Omental fat pad (tissue), 4 donors: ENCODE results near the gene NUDT17. TPM values are rescaled to one million over a fixed set of nuclear protein-coding genes. Genes with fewer than 3 reads are reported as not detected.
A peak's percentile ranks its signal among the peaks of the same experiment; 100 is the strongest.

Source experiments
- ATAC-seq: fragments of 150-250 bp; one replicate; pipeline ENCODE4 v1.9.1; 2016; ENCODE audit warnings: mild to moderate bottlenecking, moderate library complexity; ENCODE audit not compliant: low FRiP score
- DNase-seq: peaks from one replicate; pipeline ENCODE4 v3.0.0-alpha.2; 2019; ENCODE audit warnings: low spot score
- total RNA-seq, 4 donors: library from RNA; depleted of rRNA; stranded (reverse); fragments of >200 nt; gene quantifications; one replicate each; pipeline ENCODE4 v1.1.0, GENCODE V29; 2016
- TF ChIP-seq, protein P1 (sequence below), 3 donors: fragments of 450-650 bp; IDR thresholded peaks; one replicate each; pipeline ENCODE4 v1.5.1; 2016 to 2017; ENCODE audit warnings: antibody characterized with exemption in 3 of 3, mild to moderate bottlenecking in 3 of 3, moderate library complexity in 2 of 3

NUDT17 gene
- total RNA-seq, 4 donors from 2014 or later = 1.7 to 4.0 (median 2.2) TPM

DNA sequence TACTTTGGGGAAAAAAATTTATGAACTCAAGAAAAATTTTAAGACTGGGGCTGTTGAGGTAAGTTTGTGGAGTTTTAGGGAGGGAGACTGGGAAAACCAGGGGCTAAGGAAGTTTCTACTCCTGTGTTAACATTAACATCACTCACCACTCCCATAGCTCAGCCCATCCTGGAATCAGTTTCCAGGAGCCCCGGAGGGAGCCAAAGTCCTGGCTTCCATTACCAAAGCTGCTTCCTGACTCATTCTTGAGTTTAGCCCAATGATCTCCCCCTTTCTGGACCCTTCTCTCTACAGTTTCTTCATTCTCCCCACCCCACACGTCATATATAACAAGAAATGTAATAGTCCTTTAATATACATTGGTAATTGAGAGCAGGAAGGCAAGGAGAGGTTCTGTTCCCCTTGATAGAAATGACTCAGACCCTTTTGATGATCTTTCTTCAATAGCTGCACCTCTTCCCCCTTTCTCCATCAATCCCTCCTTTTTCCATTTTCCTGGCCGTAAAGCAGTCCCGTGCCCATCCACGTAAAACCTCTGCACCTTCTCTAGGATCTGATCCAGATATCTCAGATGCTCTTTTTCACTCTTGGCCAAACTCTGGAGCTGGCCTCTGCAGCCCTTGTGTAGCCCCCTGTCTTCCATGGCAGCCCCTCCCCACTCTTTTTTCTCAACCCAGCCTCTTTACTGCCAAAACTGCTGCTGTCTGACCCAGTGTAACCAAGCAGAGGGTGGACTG is 18.0 kb downstream of the NUDT17 start:
- DNase-seq (no peak), ATAC-seq (no peak)
- TF ChIP-seq, protein P1, sequence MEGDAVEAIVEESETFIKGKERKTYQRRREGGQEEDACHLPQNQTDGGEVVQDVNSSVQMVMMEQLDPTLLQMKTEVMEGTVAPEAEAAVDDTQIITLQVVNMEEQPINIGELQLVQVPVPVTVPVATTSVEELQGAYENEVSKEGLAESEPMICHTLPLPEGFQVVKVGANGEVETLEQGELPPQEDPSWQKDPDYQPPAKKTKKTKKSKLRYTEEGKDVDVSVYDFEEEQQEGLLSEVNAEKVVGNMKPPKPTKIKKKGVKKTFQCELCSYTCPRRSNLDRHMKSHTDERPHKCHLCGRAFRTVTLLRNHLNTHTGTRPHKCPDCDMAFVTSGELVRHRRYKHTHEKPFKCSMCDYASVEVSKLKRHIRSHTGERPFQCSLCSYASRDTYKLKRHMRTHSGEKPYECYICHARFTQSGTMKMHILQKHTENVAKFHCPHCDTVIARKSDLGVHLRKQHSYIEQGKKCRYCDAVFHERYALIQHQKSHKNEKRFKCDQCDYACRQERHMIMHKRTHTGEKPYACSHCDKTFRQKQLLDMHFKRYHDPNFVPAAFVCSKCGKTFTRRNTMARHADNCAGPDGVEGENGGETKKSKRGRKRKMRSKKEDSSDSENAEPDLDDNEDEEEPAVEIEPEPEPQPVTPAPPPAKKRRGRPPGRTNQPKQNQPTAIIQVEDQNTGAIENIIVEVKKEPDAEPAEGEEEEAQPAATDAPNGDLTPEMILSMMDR (IDR thresholded peaks at IDR 0.05) = no peak

DNA sequence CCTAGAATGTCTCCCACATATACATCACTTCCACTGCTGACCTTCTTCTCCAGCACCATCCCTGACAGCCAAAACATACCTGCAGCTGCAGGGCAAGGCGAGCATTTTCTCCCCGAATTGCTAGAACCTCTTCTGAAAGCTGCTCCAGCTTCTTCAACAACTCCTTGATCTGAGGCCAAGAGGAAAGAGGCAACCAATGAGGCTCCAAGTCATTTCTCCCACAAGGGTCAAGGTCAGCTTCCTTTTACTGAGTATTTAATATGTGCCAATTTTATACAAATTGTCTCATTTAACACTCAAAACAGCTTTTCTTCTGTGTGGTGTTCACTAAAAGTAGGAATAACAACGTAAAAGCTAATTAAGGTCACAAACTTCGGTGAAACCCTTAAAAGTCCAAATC is 22.8 kb downstream of the NUDT17 start:
- ATAC-seq = no peak
- DNase-seq = no peak
- TF ChIP-seq, protein P1 (IDR thresholded peaks at IDR 0.05) = no peak

DNA sequence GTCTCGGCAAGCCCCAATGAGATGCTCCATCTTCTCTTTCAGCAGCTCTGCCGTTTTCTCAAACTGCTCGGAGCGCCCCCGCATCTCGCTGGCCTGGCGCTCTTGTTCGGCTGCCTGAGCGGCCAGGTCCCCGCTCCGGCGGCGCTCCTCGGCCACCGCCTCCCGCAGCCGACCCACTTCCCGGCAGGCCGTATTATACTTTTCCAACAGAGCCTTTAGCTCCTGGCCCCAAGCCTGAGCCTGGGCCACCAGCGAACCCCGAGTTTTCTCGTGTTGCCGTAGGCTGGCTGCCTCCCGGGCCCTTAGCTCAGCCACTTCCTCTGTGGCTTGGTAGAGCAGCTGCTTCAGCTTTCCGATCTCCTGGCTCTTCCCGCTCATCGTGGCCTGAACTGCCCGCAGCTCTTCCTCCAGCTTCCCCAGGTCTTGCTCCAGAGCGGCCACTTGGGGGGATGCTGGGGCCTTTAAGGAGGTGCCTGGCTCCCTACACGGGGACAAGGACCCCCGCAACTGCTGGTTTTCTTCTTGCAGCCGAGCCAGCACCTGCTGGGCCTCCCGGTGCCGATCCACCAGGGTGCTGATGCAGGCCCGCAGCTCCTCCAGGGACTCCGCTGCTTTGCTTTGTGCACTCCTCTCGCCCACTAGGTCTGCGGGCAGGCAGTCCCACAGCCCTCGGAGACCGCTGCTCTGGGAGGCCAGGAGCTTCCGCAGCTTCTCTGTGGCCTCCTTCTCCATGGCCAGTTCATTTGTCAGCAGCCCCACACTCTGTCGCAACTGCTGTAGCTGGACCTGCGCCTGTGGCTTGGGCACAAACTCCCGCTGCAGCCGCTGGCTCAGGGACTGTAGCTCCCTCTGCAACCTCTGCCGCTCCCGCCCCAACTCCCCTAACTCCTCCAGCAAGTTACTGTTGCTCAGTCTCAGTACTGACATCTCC is 26.8 kb downstream of the NUDT17 start:
- DNase-seq = no peak
- TF ChIP-seq, protein P1 (IDR thresholded peaks at IDR 0.05) = no peak
- peak; percentile 73 for ATAC-seq

DNA sequence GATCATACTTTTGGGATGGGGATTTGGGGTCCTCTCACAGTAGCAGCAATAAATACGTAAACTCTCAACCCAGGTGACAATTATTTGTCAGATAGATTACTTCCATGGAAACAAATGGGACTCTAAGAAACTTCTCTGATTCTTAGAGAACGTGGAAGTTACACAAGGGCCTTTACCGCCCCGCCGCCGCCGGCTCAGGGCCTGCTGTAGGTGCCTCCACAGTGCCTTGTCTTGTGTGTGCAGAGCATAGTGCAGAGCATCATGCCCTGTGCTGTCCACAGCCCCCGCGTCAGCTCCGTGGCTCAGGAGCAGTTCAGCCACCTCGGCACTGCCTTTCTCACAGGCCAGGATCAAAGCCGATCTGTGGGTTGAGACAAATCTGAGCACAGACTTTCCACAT is 29.2 kb downstream of the NUDT17 start:
- TF ChIP-seq, protein P1 (IDR thresholded peaks at IDR 0.05) = no peak
- DNase-seq (no peak), ATAC-seq (no peak)

DNA sequence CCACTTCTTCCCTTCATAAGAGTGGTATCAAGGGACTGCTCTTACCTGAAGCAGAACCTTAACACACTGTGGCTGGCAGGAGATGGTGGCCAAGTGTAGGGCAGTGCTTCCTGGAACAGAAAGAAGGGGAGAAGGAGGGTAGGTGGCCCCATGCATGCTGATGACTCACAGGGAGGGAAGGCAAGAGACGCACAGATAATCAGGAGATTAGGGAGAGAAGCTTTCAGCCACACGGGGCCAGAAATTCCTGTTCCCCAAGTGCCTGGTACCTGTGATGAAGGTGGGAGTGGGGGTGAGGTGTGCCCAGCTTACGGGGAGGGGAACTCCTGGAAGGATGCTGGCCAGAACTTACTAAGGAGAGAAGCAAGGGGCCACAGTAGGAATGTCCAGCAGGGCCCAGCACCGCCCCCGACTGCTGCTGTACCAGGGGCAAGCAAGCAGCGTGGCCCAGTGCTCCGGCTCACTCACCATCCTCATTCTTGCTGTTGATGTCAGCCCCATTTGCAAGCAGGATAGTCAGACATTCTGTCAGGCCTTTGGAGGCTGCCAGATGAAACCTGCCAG is 32.6 kb downstream of the NUDT17 start:
- ATAC-seq = no peak
- no peak for DNase-seq

DNA sequence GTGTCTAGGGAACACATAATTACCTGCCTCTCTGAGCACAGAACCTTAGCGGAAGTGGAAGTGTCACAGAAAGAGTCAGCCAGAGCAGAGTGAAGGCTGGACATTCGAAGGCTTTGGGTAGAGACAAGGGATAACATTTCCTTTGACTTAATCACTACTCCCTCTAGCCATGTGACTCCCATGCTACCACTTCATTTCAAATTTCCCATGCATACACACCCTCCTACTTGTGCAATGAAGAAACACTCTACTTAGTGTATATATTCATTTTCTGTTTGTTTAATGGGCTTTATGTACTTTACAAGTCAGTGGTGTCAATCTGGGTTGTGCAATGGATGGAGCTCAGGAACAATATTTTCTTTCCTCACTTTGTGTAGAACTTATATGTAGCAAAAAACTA is 33.3 kb downstream of the NUDT17 start:
- DNase-seq (no peak), ATAC-seq (no peak)
- TF ChIP-seq, protein P1 (IDR thresholded peaks at IDR 0.05) = no peak

More for the DNA sequence above, 32.6 kb downstream of the NUDT17 start:
- TF ChIP-seq, protein P1 (IDR thresholded peaks at IDR 0.05) = no peak
